Adipocyte (in vitro differentiated cells): ENCODE results near the gene BPTF.
"Not testable (repeated sequence)": the region's sequence is repeated elsewhere in the genome, so short reads cannot be mapped to it uniquely, and the experiment has no call there.

ENCODE experiments used
- DNase-seq: peaks from one replicate; pipeline ENCODE4 v3.0.0-alpha.2; 2015; ENCODE audit warnings: low read depth
- H3K27me3 ChIP-seq: replicated peaks from 2 replicates; pipeline ENCODE4 v1.7.0; 2013; ENCODE audit warnings: mild to moderate bottlenecking, low read length, moderate library complexity; ENCODE audit not compliant: control insufficient read depth, insufficient read depth
- H3K36me3 ChIP-seq: 2 replicates; pipeline ENCODE4 v1.7.0; 2013; ENCODE audit warnings: low read length, mild to moderate bottlenecking, moderate library complexity; ENCODE audit not compliant: control insufficient read depth, insufficient read depth, severe bottlenecking
- H3K4me1 ChIP-seq: 2 replicates; pipeline ENCODE4 v1.7.0; 2013; ENCODE audit warnings: mild to moderate bottlenecking, low read length, moderate library complexity; ENCODE audit not compliant: control insufficient read depth, insufficient read depth
- H3K4me3 ChIP-seq: 2 replicates; pipeline ENCODE4 v1.7.0; 2013; ENCODE audit warnings: mild to moderate bottlenecking, low read length, moderate library complexity
- H3K9ac ChIP-seq: 2 replicates; pipeline ENCODE4 v1.7.0; 2013; ENCODE audit warnings: mild to moderate bottlenecking, low read length, moderate library complexity
- H3K9me3 ChIP-seq: 2 replicates; pipeline ENCODE4 v1.7.0; 2013; ENCODE audit warnings: mild to moderate bottlenecking, low read length, moderate library complexity; ENCODE audit not compliant: control insufficient read depth

Gene BPTF

GRCh38 chr17:67824735-67825626 is at the start of gene BPTF:
Gene BPTF, plus strand, starts transcription at chr17:67825503. Its CDS starts 222 bp downstream, at chr17:67825725.
- peak within 1 kb of the TSS; percentile 87 for H3K9ac ChIP-seq
- no peaks in the 10 kb centered on the region for H3K9me3 ChIP-seq
- H3K4me3 ChIP-seq = peak within 1 kb of the TSS; percentile 94
- H3K36me3 ChIP-seq = no peaks in the 10 kb centered on the region
- peaks cover 17% of the 10 kb centered on the region for H3K4me1 ChIP-seq
- H3K27me3 ChIP-seq = no peaks in the 10 kb centered on the region
- peak; percentile 97 for DNase-seq

- no peaks in the 10 kb centered on the region for H3K9me3 ChIP-seq
- peak overlapping the region; percentile 4 for H3K9ac ChIP-seq
- H3K4me1 ChIP-seq = peaks cover 4% of the 10 kb centered on the region
- H3K4me3 ChIP-seq = no peak overlapping the region
- H3K27me3 ChIP-seq = no peaks in the 10 kb centered on the region
- H3K36me3 ChIP-seq = no peaks in the 10 kb centered on the region
- DNase-seq = peak; percentile 38
These were observed 46.1 kb upstream of the BPTF start for GRCh38 chr17:67779098-67779672.

- H3K4me3 ChIP-seq = no peak overlapping the region
- H3K9ac ChIP-seq = no peak overlapping the region
- no peaks in the 10 kb centered on the region for H3K36me3 ChIP-seq
- no peaks in the 10 kb centered on the region for H3K4me1 ChIP-seq
- no peak for DNase-seq
- H3K27me3 ChIP-seq = no peaks in the 10 kb centered on the region
- H3K9me3 ChIP-seq = peaks cover 7% of the 10 kb centered on the region
These were observed 40.8 kb upstream of the BPTF start for GRCh38 chr17:67784364-67785121.

- Histone ChIP-seq H3K36me3 (no peaks in the 10 kb centered on the region), H3K4me1 (no peaks in the 10 kb centered on the region), H3K9ac (no peak overlapping the region), H3K4me3 (no peak overlapping the region), H3K9me3 (peaks cover 7% of the 10 kb centered on the region), H3K27me3 (no peaks in the 10 kb centered on the region)
- no peak for DNase-seq
These were observed 40.2 kb upstream of the BPTF start for GRCh38 chr17:67785122-67785477.

- H3K9ac ChIP-seq = no peak overlapping the region
- H3K4me3 ChIP-seq = no peak overlapping the region
These were observed 39.8 kb upstream of the BPTF start for GRCh38 chr17:67785504-67785903.

GRCh38 chr17:67800495-67800928 is 24.8 kb upstream of the BPTF start:
- Histone ChIP-seq H3K27me3 (no peaks in the 10 kb centered on the region), H3K36me3 (no peaks in the 10 kb centered on the region), H3K4me3 (no peak overlapping the region), H3K4me1 (no peaks in the 10 kb centered on the region), H3K9me3 (no peaks in the 10 kb centered on the region), H3K9ac (no peak overlapping the region)
- DNase-seq = peak; percentile 79

More at GRCh38 chr17:67785504-67785903, 39.8 kb upstream of the BPTF start:
- no peaks in the 10 kb centered on the region for H3K36me3 ChIP-seq
- no peaks in the 10 kb centered on the region for H3K27me3 ChIP-seq
- peaks cover 7% of the 10 kb centered on the region for H3K9me3 ChIP-seq
- no peak for DNase-seq
- no peaks in the 10 kb centered on the region for H3K4me1 ChIP-seq

- Histone ChIP-seq H3K4me3 (no peak overlapping the region), H3K4me1 (no peaks in the 10 kb centered on the region), H3K36me3 (no peaks in the 10 kb centered on the region), H3K27me3 (no peaks in the 10 kb centered on the region), H3K9me3 (no peaks in the 10 kb centered on the region), H3K9ac (no peak overlapping the region)
- no peak for DNase-seq
These were observed 23.6 kb upstream of the BPTF start for GRCh38 chr17:67801626-67802175.

GRCh38 chr17:67810464-67810863 is 14.8 kb upstream of the BPTF start:
- H3K36me3 ChIP-seq = no peaks in the 10 kb centered on the region
- no peak overlapping the region for H3K9ac ChIP-seq
- peaks cover 23% of the 10 kb centered on the region for H3K4me1 ChIP-seq
- H3K9me3 ChIP-seq = no peaks in the 10 kb centered on the region
- no peaks in the 10 kb centered on the region for H3K27me3 ChIP-seq
- no peak overlapping the region for H3K4me3 ChIP-seq
- DNase-seq = no peak

- not testable (repeated sequence) for H3K27me3 ChIP-seq, H3K9ac ChIP-seq, H3K9me3 ChIP-seq
These were observed 12.9 kb upstream of the BPTF start for GRCh38 chr17:67812380-67812779.

GRCh38 chr17:67813803-67814180 is 11.5 kb upstream of the BPTF start:
- H3K4me3 ChIP-seq = no peak overlapping the region
- no peaks in the 10 kb centered on the region for H3K9me3 ChIP-seq
- H3K36me3 ChIP-seq = no peaks in the 10 kb centered on the region
- DNase-seq = no peak
- H3K27me3 ChIP-seq = no peaks in the 10 kb centered on the region
- peaks cover 23% of the 10 kb centered on the region for H3K4me1 ChIP-seq
- H3K9ac ChIP-seq = peak overlapping the region; percentile 63

More at GRCh38 chr17:67812380-67812779, 12.9 kb upstream of the BPTF start:
- not testable (repeated sequence) for DNase-seq, H3K36me3 ChIP-seq, H3K4me3 ChIP-seq
- peaks cover 23% of the 10 kb centered on the region for H3K4me1 ChIP-seq
